ENCODE measurements around the gene ZFAND2A. TPM values are rescaled to one million over a fixed set of nuclear protein-coding genes. Genes with fewer than 3 reads are reported as not detected.
A peak's percentile ranks its signal among the peaks of the same experiment; 100 is the strongest.
"Not testable (repeated sequence)": the region's sequence is repeated elsewhere in the genome, so short reads cannot be mapped to it uniquely, and the experiment has no call there.

Gene ZFAND2A
- total RNA-seq, 1 donor from 2014 or later, result 13.3 TPM

DNA sequence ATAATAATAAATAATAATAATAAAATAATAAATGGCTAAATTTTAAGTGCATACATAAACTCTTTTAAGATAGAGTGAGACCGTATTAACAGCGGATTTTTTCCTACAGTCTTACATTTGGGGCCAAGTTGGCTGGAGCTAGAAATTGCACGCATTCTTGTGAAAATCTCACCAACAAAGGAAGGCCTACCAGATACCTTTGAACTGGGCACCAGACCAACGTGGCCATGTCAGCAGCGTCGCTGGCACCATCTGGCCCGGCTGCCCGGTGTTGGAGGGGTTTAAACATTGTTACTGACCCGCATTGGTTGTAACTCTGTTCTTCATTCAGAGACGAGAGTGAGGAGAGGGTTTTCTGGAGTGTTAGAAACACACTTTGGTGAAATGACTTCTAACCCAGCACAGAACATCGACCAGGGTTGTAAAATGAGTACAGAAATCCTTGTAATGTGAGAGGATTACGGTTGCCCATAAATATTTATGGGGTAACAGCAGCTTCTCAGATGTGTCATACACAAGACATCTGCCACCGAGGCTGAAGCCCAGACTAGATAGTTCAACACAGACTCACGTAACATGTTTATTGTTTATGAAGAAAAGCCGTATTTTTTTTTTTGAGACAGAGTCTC lies 38.1 kb upstream of the ZFAND2A start:
- Mint-ChIP-seq H3K27ac (peak overlapping the region; percentile 9), H3K36me3 (no peaks in the 10 kb centered on the region), H3K4me1 (peaks cover 7% of the 10 kb centered on the region), H3K9me3 (no peaks in the 10 kb centered on the region), H3K4me3 (no peak overlapping the region), H3K27me3 (ENCODE audit: insufficient read depth, low read depth) (peaks cover 12% of the 10 kb centered on the region)
- Histone ChIP-seq H3K27me3 (peaks cover 29% of the 10 kb centered on the region), H3K36me3 (no peaks in the 10 kb centered on the region), H4K20me1 (ENCODE audit: low read depth) (no peaks in the 10 kb centered on the region), H3K9ac (no peak overlapping the region), H3K4me1 (no peaks in the 10 kb centered on the region), H3K27ac (no peak overlapping the region), H3K4me3 (no peak overlapping the region), H2AFZ (replicated peaks) (no peak overlapping the region), H3K4me2 (no peak overlapping the region), H3F3A (ENCODE audit: low read depth) (peaks cover 15% of the 10 kb centered on the region), H3K9me3 (ENCODE audit: low read depth) (no peaks in the 10 kb centered on the region), H3K79me2 (ENCODE audit: low read depth) (no peaks in the 10 kb centered on the region)
- DNase-seq (ENCODE audit: low spot score), result no peak
- no peak for TF ChIP-seq EZH2 (IDR thresholded peaks at IDR 0.05)
- TF ChIP-seq, protein P1, sequence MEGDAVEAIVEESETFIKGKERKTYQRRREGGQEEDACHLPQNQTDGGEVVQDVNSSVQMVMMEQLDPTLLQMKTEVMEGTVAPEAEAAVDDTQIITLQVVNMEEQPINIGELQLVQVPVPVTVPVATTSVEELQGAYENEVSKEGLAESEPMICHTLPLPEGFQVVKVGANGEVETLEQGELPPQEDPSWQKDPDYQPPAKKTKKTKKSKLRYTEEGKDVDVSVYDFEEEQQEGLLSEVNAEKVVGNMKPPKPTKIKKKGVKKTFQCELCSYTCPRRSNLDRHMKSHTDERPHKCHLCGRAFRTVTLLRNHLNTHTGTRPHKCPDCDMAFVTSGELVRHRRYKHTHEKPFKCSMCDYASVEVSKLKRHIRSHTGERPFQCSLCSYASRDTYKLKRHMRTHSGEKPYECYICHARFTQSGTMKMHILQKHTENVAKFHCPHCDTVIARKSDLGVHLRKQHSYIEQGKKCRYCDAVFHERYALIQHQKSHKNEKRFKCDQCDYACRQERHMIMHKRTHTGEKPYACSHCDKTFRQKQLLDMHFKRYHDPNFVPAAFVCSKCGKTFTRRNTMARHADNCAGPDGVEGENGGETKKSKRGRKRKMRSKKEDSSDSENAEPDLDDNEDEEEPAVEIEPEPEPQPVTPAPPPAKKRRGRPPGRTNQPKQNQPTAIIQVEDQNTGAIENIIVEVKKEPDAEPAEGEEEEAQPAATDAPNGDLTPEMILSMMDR (IDR thresholded peaks at IDR 0.05), result no peak
- TF ChIP-seq EZH2phosphoT487 (IDR thresholded peaks at IDR 0.05), result no peak

- H3K79me2 ChIP-seq (ENCODE audit: low read depth), result no peaks in the 10 kb centered on the region
- no peaks in the 10 kb centered on the region for H4K20me1 ChIP-seq (ENCODE audit: low read depth)
Measured at GRCh38 chr7:1196950-1197349, 37.0 kb upstream of the ZFAND2A start.

DNA sequence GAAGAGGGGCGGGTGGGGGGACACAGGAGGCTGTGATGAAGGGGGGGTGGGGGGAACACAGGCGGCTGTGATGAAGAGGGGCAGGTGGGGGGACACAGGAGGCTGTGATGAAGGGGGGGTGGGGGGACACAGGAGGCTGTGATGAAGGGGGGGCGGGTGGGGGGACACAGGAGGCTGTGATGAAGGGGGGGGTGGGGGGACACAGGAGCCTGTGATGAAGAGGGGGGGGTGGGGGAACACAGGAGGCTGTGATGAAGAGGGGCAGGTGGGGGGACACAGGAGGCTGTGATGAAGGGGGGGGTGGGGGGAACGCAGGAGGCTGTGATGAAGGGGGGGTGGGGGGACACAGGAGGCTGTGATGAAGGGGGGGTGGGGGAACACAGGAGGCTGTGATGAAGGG lies 36.4 kb upstream of the ZFAND2A start:
- DNase-seq (ENCODE audit: low spot score); H3K79me2 ChIP-seq (ENCODE audit: low read depth); H3K4me1 ChIP-seq; H3K4me1 Mint-ChIP-seq; H3K36me3 ChIP-seq; H3K27ac ChIP-seq; H3K9ac ChIP-seq; H3K9me3 Mint-ChIP-seq; H3K4me3 ChIP-seq; H3K4me3 Mint-ChIP-seq; H3K36me3 Mint-ChIP-seq; H3K9me3 ChIP-seq (ENCODE audit: low read depth); H3K27ac Mint-ChIP-seq; H4K20me1 ChIP-seq (ENCODE audit: low read depth); H3K4me2 ChIP-seq; H2AFZ ChIP-seq (replicated peaks): not testable (repeated sequence)
- peaks cover 17% of the 10 kb centered on the region for H3K27me3 Mint-ChIP-seq (ENCODE audit: insufficient read depth, low read depth)
- H3K27me3 ChIP-seq, result peaks cover 36% of the 10 kb centered on the region
- peaks cover 15% of the 10 kb centered on the region for H3F3A ChIP-seq (ENCODE audit: low read depth)

More at GRCh38 chr7:1196950-1197349, 37.0 kb upstream of the ZFAND2A start:
- H3K36me3 ChIP-seq, result no peaks in the 10 kb centered on the region
- no peak for DNase-seq (ENCODE audit: low spot score)
- no peaks in the 10 kb centered on the region for H3K36me3 Mint-ChIP-seq
- peaks cover 36% of the 10 kb centered on the region for H3K27me3 ChIP-seq
- peaks cover 7% of the 10 kb centered on the region for H3K4me1 Mint-ChIP-seq
- H3K9me3 Mint-ChIP-seq, result peaks cover 3% of the 10 kb centered on the region
- H3K4me1 ChIP-seq, result no peaks in the 10 kb centered on the region
- TF ChIP-seq EZH2phosphoT487 (IDR thresholded peaks at IDR 0.05) (no peak), EZH2 (IDR thresholded peaks at IDR 0.05) (no peak)
- TF ChIP-seq, protein P1 (IDR thresholded peaks at IDR 0.05), result no peak
- H3F3A ChIP-seq (ENCODE audit: low read depth), result peaks cover 15% of the 10 kb centered on the region
- H3K4me2 ChIP-seq, result no peak overlapping the region
- H3K9ac ChIP-seq, result no peak overlapping the region
- H3K27ac ChIP-seq, result no peak overlapping the region
- H3K4me3 Mint-ChIP-seq, result no peak overlapping the region
- no peak overlapping the region for H3K4me3 ChIP-seq
- no peak overlapping the region for H3K27ac Mint-ChIP-seq
- no peaks in the 10 kb centered on the region for H3K9me3 ChIP-seq (ENCODE audit: low read depth)
- H2AFZ ChIP-seq (replicated peaks), result no peak overlapping the region
- peaks cover 14% of the 10 kb centered on the region for H3K27me3 Mint-ChIP-seq (ENCODE audit: insufficient read depth, low read depth)

- no peaks in the 10 kb centered on the region for H3K4me1 ChIP-seq
- peaks cover 10% of the 10 kb centered on the region for H3K9me3 Mint-ChIP-seq
- H3K27me3 Mint-ChIP-seq (ENCODE audit: insufficient read depth, low read depth), result peaks cover 26% of the 10 kb centered on the region
- peaks cover 15% of the 10 kb centered on the region for H3F3A ChIP-seq (ENCODE audit: low read depth)
- H3K9ac ChIP-seq, result no peak overlapping the region
- no peak overlapping the region for H3K4me3 ChIP-seq
- H3K27ac ChIP-seq, result no peak overlapping the region
- H3K4me2 ChIP-seq, result no peak overlapping the region
- no peaks in the 10 kb centered on the region for H3K36me3 Mint-ChIP-seq
- peak; percentile 81 for DNase-seq (ENCODE audit: low spot score)
- peaks cover 7% of the 10 kb centered on the region for H3K4me1 Mint-ChIP-seq
- H2AFZ ChIP-seq (replicated peaks), result peak overlapping the region; percentile 26
- H3K27me3 ChIP-seq, result peaks cover 51% of the 10 kb centered on the region
- no peak overlapping the region for H3K27ac Mint-ChIP-seq
- no peaks in the 10 kb centered on the region for H3K9me3 ChIP-seq (ENCODE audit: low read depth)
- H3K4me3 Mint-ChIP-seq, result no peak overlapping the region
- TF ChIP-seq, protein P1 (IDR thresholded peaks at IDR 0.05), result peak; percentile 61
- TF ChIP-seq EZH2phosphoT487 (IDR thresholded peaks at IDR 0.05), result no peak
- no peaks in the 10 kb centered on the region for H3K36me3 ChIP-seq
- H3K79me2 ChIP-seq (ENCODE audit: low read depth), result no peaks in the 10 kb centered on the region
- no peaks in the 10 kb centered on the region for H4K20me1 ChIP-seq (ENCODE audit: low read depth)
Measured at GRCh38 chr7:1193593-1194424, 33.8 kb upstream of the ZFAND2A start.

Data from neural progenitor cell (in vitro differentiated cells).